T-helper 22 cell (primary cell): Measurements from ENCODE around the gene EZR.

Experiments used
- DNase-seq: peaks from one replicate; pipeline ENCODE4 v3.0.0-alpha.2; 2020; ENCODE audit warnings: low read depth

Gene EZR

DNA sequence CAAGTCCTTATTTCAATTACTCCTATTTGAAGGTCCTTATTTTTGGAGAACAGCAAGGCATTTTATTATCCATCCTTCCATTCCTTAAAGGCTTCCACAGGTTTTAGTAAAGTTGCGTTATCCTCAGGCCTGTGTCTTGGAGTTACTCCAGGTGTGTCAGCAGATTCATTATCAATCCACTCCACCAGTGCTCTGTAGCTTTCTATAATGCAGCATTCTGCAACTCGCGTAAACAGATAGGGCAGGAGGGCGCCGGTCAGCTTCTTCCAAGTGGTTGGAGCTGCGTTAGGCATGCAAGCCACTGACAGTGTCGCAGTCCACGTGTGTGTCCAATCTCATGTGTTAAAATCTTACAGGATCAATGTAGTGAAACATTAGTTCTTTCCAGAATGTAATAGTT is 93.5 kb downstream of the EZR start:
- DNase-seq = no peak

DNA sequence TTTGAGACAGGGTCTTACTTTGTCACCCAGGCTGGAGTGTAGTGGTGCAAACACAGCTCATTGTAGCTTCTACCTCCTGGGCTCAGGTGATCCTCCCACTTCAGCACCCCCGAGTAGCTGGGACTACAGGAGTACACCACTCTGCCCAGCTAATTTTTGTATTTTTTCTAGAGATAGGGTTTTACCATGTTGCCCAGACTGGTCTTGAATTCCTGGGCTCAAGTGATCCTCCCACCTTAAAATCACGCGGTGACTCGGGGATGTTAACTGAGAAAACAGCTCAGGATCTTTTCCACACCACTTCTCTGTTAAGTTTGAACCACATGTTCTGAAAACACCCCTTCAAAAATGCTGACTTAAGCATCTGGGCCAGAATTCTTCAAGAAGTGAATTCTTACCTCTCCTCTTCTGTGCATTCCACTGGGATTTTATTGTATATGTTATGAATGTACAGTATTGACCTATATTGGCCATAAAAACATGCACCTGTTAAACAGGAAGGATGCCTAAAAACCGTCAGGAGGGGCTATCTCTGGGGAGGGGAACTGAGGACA is 96.9 kb downstream of the EZR start:
- DNase-seq = no peak

- DNase-seq = no peak
Measured at GRCh38 chr6:158718461-158719046, 100.6 kb downstream of the EZR start.

- no peak for DNase-seq
Measured at GRCh38 chr6:158717341-158718330, 101.5 kb downstream of the EZR start.
